ENCODE data around the gene GCA. TPM values are rescaled to one million over a fixed set of nuclear protein-coding genes. Genes with fewer than 3 reads are reported as not detected.
A peak's percentile ranks its signal among the peaks of the same experiment; 100 is the strongest.

GCA gene
- 16.2 and 17.8 TPM in 2 replicates for polyA plus RNA-seq (2011; rRNA removed)
- 4.2 and 6.9 TPM in 2 replicates for polyA plus RNA-seq (2012; cell fraction: cytosol; rRNA removed)
- 5.1 and 8.3 TPM in 2 replicates for polyA plus RNA-seq (2012; cell fraction: nucleus; rRNA removed)
- polyA plus RNA-seq (2017; fragmentation: RNase III; extraction: RNeasy Plus Mini Kit Qiagen cat#74134 plus additional on column Dnase treatment): 6.3 to 8.1 TPM (median 6.6 TPM) in 3 replicates
- 6.7 and 7.1 TPM in 2 replicates for polyA minus RNA-seq (2011; rRNA and poly(A)+ RNA removed)

DNA sequence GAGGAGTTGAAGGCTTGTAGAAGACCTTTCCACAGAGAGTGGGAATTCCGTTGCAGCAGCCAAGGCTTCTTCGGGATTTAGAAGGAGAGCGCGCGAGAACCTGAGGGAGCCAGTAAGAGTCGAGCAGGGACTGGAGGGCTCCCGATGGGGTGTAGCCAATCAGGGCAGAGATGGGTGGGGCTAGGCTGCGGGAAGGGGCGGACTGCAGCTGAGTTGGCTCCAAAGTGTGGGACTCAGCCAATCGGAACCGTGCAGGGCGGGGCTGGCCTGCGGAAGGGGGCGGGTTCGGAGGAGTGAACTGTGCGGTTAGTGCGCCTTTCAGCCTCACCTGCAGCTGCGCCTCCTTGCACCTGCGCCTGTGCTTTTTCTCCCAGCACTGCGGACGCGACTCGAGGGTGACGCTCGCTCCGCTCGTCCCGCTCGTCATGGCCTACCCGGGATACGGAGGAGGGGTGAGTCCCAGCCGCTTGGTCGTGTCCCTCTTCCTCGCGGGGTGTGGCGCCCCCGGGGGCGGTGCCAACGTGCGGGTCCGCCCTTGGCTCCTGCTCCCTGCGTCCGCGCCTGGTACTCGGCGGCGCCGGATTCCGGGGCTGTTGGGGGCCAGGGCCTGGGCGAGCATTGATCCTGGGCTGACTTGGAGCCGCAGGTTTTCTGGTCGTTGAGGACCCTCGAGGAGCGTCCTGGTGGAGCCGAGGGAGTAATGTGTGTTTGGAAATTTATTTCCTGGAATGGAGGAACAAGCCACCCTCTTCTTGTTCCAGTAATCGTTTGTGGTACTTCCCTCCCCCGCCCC, at the start of gene GCA:
Gene GCA, plus strand, starts transcription at position 309 of the 793 bp plus-strand sequence. Its CDS starts 117 bp downstream, at position 426.
- peak within 1 kb of the TSS; percentile 98 for H3K4me2 ChIP-seq
- CTCF ChIA-PET: interaction anchor here (2.0 kb wide), 1 partner anchor 46 kb away, joined by 5 read pairs; no protein-coding TSS in a partner anchor

More for the DNA sequence above, at the start of gene GCA:
- Histone ChIP-seq H3K9me3 (no peaks in the 10 kb centered on the region), H3K27ac (peak within 1 kb of the TSS; percentile 83 to 88), H3K4me3 (peak within 1 kb of the TSS; percentile 92), H3K4me1 (0 out of 3 replicates have a peak, but pooled peaks cover 4% of the 10 kb centered on the region)
- POLR2A ChIA-PET: interaction anchor here (0.6 kb wide), 1 partner anchor 1034 kb away, joined by 3 read pairs; no protein-coding TSS in a partner anchor
- 2% methylated on average over 41 of the region's 57 CpGs for WGBS (ENCODE audit: missing lambda C conversion rate)
- TF ChIP-seq POLR2A (IDR thresholded peaks at IDR 0.05; ENCODE audit: low read length) (peak; percentile 77), JUN (IDR thresholded peaks at IDR 0.05) (0 out of 5 replicates have a peak, but pooled peaks of 1 of the 2 experiments have one; percentile 38), TFCP2L1 (CRISPR knock-in tag; IDR thresholded peaks at IDR 0.05) (no peak), RARB (CRISPR knock-in tag; IDR thresholded peaks at IDR 0.05) (no peak), PHF8 (IDR thresholded peaks at IDR 0.05; ENCODE audit: borderline replicate concordance, low read depth) (peak; percentile 93), ATOH8 (CRISPR knock-in tag; IDR thresholded peaks at IDR 0.05; ENCODE audit: low read depth) (no peak), E2F6 (IDR thresholded peaks at IDR 0.05; ENCODE audit: borderline replicate concordance, low read depth) (peak; percentile 74; the same call in 1 of the 2 replicates), BCL3 (IDR thresholded peaks at IDR 0.05) (0 out of 3 replicates have a peak, but pooled peaks have one; percentile 47), HMGXB4 (CRISPR knock-in tag; IDR thresholded peaks at IDR 0.05; ENCODE audit: borderline replicate concordance) (no peak), MAX (IDR thresholded peaks at IDR 0.05) (peak; percentile 45; the same call in 1 of the 2 replicates), ZSCAN20 (CRISPR knock-in tag; IDR thresholded peaks at IDR 0.05) (no peak), CHD2 (IDR thresholded peaks at IDR 0.05; ENCODE audit: low read length, partially characterized antibody) (peak; percentile 83)
- TF ChIP-seq, protein P1, sequence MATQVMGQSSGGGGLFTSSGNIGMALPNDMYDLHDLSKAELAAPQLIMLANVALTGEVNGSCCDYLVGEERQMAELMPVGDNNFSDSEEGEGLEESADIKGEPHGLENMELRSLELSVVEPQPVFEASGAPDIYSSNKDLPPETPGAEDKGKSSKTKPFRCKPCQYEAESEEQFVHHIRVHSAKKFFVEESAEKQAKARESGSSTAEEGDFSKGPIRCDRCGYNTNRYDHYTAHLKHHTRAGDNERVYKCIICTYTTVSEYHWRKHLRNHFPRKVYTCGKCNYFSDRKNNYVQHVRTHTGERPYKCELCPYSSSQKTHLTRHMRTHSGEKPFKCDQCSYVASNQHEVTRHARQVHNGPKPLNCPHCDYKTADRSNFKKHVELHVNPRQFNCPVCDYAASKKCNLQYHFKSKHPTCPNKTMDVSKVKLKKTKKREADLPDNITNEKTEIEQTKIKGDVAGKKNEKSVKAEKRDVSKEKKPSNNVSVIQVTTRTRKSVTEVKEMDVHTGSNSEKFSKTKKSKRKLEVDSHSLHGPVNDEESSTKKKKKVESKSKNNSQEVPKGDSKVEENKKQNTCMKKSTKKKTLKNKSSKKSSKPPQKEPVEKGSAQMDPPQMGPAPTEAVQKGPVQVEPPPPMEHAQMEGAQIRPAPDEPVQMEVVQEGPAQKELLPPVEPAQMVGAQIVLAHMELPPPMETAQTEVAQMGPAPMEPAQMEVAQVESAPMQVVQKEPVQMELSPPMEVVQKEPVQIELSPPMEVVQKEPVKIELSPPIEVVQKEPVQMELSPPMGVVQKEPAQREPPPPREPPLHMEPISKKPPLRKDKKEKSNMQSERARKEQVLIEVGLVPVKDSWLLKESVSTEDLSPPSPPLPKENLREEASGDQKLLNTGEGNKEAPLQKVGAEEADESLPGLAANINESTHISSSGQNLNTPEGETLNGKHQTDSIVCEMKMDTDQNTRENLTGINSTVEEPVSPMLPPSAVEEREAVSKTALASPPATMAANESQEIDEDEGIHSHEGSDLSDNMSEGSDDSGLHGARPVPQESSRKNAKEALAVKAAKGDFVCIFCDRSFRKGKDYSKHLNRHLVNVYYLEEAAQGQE (IDR thresholded peaks at IDR 0.05): peak; percentile 86
- DNase-seq (ENCODE audit: low read depth in 1 of 2, low spot score in 1 of 2): peak; percentile 79 to 97
- ATAC-seq: peak; percentile 98 to 100
- peak; percentile 54 for FAIRE-seq
